NCI-H446 (cell line): Measurements from ENCODE around the gene MLST8.

ENCODE experiments used
- DNase-seq, 2 experiments: peaks; one replicate each; lab custom pipeline; 2025; lab: John Stamatoyannopoulos, UW

MLST8 gene

DNA sequence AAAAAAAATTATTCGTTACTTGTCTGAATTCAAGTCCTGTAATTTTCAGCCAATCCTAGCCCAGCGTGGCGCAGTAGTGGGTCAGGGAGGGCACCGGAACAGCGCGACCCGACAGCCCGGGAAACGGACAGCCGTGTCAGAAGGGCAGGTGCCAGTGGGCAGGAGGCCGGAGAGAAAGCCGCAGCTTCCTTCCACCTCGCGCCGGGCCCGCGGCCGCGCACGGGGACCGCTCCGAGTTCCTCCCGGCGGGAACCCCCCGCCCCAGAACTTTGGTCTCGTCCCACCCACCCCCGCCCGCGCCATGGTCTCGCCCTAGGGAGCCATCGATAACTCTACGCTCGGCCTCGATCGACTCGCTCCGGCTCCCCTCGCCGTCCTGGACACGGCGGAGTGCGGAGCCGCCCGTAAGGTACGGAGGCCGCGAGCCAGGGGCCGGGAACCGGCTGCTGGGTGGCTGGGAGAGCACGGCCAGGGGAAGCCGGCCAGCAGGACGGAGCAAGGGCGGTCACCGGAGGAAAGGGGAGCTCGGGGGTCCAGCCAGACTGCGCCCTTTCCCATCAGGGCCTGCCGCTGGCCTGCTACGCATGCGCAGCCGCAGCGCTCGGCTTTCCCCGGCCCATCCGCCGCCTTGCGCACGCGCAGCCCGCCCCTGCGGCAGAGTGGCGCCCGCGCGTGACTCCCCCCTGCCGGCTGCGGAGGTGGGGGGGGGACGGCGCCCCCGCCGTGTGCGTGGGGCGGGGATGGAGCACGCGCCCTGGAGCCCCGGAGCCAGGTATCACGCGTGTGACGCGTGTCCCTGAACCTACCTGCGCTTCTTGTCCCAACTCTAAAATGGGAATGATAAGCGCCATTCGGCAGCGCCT, at the start of gene MLST8:
Gene MLST8, plus strand, starts transcription at position 351 of the 863 bp plus-strand sequence. CDS start 632 bp downstream, outside the sequence.
- DNase-seq = peak; percentile 67 to 87

- DNase-seq = no peak
Measured at GRCh38 chr16:2155977-2156848, 49.0 kb upstream of the MLST8 start.

DNA sequence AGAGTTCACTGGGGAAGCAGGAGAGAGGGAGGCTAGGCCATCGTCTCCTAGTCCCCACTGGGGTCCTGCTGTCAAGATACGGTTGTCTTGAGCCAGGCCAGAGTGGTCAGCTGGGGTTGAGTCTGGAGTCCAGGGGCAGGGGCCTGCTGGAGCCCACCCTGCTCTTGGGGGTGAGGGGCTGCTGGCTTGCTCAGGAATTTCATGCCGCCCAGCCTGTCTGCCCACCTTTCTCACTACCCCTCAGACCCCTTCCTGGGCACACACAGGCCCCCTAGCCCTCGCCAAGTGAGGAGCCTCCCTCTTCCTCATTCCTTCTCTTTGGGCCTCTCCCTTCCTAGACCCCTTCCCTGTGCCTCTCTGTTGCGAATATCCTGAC, 48.4 kb upstream of the MLST8 start:
- no peak for DNase-seq

DNA sequence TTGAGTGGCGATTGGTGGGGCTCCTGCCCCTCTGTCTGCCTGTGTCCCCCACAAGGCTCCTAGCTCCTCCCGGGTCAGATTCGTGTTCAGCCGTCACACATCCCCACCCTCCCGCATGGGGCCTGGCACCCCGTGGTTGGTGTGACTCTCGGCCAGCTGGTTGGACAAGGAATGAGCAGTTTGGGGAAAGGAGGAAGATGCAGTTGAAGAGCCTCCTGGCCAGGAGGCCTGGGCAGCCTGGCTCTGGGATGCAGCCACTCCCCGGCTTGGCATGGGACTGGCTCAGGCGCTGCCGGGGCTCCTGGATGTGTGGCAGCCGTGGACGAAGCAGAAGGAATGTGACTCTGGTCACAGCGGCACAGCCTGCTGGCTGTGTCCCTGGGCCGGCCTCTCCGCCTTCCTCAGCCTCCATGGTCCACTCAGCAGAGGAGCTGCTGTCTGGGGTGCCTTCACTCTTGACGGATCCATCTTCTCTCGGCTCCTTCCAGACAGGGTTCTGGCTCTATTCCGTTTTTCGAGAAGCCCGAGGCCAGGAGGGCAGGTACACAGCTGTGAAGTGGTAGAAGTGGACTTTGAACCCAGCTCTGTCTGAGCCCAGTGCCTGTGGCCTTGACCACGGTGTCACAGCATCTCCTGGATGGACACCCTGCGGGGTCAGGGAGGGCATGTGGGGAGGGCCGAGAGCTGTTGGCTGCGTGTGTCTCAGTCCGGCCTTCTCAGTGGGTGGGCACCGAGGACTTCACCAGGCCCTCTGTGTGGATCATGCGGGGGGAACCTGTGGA, 47.6 kb upstream of the MLST8 start:
- no peak for DNase-seq

DNA sequence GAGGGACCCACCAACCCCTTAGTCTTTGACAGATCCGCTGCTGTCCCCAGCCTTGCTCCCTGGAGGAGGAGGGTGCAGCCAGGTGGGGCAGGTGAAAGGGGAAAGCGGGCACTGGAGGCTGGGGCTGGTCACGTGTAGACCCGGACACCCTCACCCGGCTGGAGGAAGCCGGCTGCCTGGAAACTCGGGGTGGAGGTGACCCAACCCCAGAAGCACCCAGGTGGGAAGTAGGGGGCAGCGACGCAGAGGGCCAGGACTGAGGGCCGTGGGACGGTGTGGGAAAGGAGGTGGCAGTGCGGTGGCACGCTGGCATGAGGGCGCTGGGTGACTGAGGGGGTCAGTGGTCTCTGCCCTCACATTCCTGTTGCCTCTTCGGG, 47.0 kb upstream of the MLST8 start:
- DNase-seq = no peak

DNA sequence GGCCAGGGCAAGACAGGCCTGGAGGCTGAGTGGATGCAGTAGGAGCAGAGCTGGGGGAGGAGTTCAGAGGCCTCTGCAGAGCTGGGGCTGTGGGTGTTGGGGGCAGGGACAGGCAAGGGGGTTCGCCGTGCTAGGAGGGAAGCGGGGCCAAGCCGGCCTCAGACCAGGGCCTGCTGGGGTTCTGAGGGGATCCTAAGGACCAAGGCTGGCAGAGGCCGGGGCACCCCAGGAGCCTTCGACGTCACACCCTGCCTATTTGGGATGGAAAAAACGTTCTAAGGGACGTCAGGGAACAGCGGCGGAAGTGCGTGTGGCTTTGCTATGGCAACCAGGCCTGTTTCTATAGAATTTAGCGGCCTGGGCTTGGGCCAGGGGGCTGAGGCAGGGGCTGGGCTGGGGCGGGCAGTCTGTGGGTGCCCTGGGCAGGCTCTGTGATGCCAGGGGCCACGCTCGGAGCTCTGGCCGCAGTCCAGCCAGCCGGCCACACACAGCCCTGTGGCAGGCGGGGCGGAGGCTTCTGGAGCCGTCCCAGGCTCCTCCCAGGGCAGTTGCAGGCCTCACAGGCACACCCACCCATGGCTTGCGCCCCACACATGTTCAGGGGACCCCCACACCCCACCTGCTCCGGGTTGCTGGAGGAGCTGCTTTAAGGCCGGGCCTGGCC, 45.9 kb upstream of the MLST8 start:
- no peak for DNase-seq

DNA sequence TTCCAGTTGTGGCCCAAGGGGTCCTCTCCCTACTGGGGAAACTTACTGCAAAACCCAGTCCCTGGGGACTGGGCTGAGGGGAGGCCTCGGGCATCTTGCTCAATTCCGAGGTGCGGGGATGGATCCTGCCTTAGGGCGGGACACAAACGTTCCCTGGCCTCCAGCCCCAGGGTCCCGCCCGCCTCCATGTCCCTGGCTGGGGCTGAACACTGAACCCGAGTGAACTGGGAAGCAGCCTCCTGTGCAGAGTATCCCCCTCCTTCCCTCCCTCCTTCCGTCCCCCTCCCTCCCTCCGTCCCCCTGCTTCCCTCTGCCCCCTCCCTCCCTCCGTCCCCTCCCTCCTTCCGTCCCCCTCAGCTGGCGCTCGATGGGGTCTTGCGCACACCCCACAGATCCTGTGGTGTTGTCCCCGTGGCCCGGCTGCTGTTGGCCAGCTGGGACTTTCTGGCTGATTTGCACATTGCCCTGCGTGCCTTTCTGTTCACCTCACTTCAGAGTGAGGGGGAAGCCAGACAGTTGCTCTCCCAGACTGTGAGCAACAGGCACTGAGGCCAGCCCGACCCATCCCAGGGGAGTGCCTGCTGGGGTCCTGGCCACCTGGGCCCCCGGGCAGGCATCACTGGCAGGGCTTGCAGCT, 44.2 kb upstream of the MLST8 start:
- no peak for DNase-seq

GRCh38 chr16:2161911-2162310, 43.3 kb upstream of the MLST8 start:
- DNase-seq = no peak

DNA sequence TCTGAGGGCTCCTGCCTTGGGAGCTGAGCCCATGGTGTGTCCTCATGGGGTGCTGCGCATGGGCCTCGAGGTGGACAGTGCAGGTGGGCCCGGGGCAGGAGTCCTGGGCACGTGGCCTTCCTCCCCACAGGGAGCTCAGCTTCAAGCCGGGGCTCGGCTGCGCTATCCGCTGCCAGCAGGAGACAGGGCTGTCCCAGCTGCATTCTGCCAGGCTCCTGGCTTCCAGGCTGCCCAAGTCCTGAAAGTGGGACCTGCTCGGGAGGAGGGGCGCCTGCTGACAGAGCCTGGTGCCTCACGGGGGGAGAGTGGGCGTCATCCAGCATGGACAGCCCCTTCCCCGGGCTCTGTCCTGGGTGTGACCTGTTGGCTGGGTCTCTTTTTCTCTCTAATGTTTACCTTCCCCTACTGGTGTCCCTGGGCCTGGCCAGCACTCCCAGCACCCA, 42.6 kb upstream of the MLST8 start:
- DNase-seq = no peak

DNA sequence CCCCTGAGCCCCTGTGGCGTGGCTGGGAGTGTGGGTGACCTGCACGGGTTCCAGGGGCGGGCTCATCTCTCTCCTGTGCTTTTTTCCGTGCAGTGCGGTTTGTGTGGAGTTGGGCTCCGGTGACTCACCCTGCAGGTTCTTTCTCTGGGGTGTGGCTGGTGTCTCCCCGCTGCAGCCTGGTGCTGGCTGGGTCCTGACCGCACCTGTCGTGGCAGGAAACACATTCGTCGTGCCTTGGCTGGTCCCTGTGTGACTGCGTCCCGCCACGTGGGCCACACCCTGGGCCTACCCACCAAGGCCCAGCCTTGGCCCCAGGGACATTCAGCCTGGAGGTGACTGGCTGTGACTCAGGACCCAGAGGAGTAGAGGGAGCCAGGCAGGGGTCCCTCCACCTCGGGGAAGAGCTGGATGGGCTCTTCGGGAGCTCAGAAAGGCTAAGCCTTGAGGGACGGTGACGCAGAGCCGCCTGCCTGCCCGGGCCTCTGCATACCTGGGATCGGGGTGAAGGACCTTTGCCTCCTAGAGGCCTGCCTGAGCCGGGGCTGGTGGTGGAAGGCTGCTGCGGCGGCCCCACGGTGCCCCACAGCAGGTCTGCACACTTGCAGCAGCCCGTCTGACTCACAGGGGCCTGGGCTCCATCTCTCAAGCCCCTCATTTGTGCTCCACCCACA, 41.9 kb upstream of the MLST8 start:
- DNase-seq = no peak

DNA sequence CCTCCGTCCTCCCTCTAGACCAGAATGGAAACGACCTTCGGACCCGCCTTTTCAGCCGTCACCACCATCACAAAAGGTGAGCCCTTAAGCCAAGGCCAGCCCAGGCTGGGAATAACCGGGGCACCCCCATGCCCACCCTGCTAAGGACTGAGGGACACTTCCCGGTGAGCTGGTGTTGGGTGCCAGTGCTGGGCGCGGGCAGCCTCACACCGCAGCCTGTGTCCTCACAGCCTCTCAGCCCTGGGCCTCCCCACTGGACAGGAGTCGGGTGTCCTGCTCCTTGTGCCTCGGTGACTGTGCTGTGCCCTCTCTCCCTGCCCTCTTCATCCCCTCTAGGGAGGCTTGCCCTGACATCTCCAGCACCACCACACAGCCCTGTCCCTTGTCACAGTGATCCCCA, 39.4 kb upstream of the MLST8 start:
- no peak for DNase-seq

- DNase-seq = no peak
Measured at GRCh38 chr16:2166263-2167067, 38.8 kb upstream of the MLST8 start.

DNA sequence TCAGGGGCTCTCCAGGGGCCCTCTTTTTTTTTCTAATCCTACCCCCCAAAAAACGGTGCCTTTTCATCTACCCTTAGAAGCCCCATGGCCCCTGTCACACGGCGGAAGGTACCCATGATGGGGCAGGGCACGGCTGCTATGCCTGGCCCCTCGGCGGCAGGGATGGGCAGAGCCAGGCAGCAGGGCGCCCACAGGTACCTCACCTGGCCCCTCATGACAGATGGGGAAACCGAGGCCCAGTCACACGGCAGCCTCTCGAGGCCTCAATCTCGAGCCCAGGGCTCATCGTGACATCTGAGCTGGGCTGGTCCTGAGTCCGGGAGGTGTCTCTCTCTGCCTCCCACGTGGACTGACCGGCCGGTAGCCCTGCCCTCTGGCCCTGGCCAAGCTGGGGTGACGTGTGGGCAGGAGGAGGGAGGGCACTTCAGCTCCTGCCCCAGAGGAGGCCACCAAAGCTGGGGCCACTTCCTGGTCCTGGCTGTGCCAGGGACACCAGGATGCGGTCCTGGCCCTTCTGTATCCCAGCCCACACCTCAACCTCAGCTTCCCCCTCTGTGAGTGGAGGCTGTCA, 38.1 kb upstream of the MLST8 start:
- DNase-seq = no peak

DNA sequence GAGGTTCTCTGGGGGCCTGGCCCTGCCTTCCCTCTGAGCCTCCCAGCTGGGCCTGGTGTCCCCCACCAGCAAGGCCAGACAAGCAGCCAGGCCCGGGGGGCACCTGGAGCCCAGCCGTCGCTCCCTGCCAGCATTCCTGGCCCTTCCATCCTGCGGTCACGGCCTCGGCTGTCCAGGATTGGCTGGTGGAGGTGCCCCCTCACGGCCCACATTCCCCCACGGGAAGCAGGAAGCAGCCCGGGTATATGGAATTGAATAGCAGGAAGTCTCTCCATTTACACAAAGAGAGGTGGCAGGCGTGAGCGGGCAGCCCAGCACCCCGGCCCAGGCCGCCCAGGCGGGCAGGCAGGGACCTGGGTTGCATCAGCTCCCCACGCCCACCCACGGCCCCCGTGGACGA, 35.2 kb upstream of the MLST8 start:
- no peak for DNase-seq

DNA sequence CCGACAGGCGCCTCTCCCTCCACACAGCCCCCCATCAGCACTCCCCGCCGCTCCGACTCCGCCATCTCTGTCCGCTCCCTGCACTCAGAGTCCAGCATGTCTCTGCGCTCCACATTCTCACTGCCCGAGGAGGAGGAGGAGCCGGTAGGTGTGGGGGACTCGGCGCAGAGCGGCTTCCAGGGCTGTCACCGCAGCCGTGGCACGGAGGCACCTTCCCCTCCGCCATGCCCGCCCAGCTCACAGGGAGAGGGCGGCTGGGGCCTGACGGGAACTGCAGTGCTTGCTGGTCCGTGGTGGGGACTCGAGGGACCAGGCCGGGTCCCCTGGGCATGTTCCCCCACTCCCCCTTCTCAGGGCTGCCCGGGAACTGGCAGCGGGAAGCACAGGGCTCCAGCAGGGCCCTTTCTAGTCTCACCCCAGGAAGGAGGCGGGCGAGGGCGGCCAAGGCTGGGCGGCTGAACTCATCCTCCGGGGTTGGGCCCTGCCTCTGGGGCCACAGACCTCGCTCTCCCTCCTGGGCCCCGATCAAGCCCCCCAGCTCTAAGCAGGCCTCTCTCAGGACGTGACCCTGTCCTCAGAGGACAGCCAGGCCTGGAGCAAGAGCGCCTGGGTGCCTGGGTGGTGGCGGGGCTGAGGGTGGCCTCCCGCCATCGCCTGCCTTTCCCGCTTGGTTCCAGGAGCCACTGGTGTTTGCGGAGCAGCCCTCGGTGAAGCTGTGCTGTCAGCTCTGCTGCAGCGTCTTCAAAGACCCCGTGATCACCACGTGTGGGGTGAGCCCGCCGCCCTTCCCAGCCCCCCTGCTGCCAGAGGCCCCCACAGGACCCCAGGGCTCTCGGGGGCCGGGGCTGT, 34.4 kb upstream of the MLST8 start:
- DNase-seq = no peak

- no peak for DNase-seq
Measured at GRCh38 chr16:2171601-2172178, 33.6 kb upstream of the MLST8 start.

- DNase-seq = no peak
Measured at GRCh38 chr16:2172688-2173335, 32.4 kb upstream of the MLST8 start.

- no peak for DNase-seq
Measured at GRCh38 chr16:2173366-2173765, 31.9 kb upstream of the MLST8 start.
